Small intestine (tissue), 7 donors: ENCODE results near the gene HECTD2. TPM values are rescaled to one million over a fixed set of nuclear protein-coding genes. Genes with fewer than 3 reads are reported as not detected.

Experiments used
- DNase-seq, 2 donors: peaks; one replicate each; pipeline versions ENCODE4 v3.0.0 to v3.0.0-alpha.2; 2013
- FAIRE-seq: peaks from 2 replicates; lab custom pipeline; 2012; peaks lifted over from hg19 to GRCh38; lab: Jason Lieb, UNC
- H3K27ac ChIP-seq, 3 donors: one replicate each; pipeline ENCODE4 v1.5.1; 2013; ENCODE audit warnings: low read length in 2 of 3, mild to moderate bottlenecking in 2 of 3, control low read depth in 1 of 3, inconsistent platforms in 1 of 3, low read depth in 1 of 3, moderate library complexity in 1 of 3
- H3K27me3 ChIP-seq, 3 donors: one replicate each; pipeline ENCODE4 v1.6.1; 2013; ENCODE audit warnings: low read length in 3 of 3, inconsistent platforms in 1 of 3; ENCODE audit not compliant: control insufficient read depth in 3 of 3, insufficient read depth in 3 of 3
- H3K36me3 ChIP-seq, 3 donors: one replicate each; pipeline ENCODE4 v1.6.1; 2013; ENCODE audit warnings: low read length in 3 of 3, inconsistent platforms in 1 of 3, low read depth in 1 of 3, mild to moderate bottlenecking in 1 of 3, moderate library complexity in 1 of 3; ENCODE audit not compliant: control insufficient read depth in 3 of 3, insufficient read depth in 2 of 3
- H3K4me1 ChIP-seq, 3 donors: one replicate each; pipeline ENCODE4 v1.6.1; 2013; ENCODE audit warnings: low read length in 2 of 3, inconsistent platforms in 1 of 3, low read depth in 1 of 3, mild to moderate bottlenecking in 1 of 3, moderate library complexity in 1 of 3; ENCODE audit not compliant: control insufficient read depth in 3 of 3, insufficient read depth in 2 of 3
- H3K4me3 ChIP-seq, 3 donors: one replicate each; pipeline ENCODE4 v1.5.1; 2013; ENCODE audit warnings: low read length in 3 of 3, control low read depth in 1 of 3, inconsistent platforms in 1 of 3, low read depth in 1 of 3, mild to moderate bottlenecking in 1 of 3, moderate library complexity in 1 of 3
- H3K9me3 ChIP-seq, 2 donors: one replicate each; pipeline ENCODE4 v1.6.1; 2013; ENCODE audit warnings: low read depth in 1 of 2, low read length in 1 of 2; ENCODE audit not compliant: control insufficient read depth in 2 of 2, insufficient read depth in 1 of 2
- WGBS, 3 donors: extraction: QIAGEN DNeasy Blood & Tissue Kit; methylation state at CpG; one replicate each; pipeline ENCODE4 v1.1.7; 2013; 5-methylcytosine and 5-hydroxymethylcytosine counted together
- polyA plus RNA-seq, 4 donors: library from polyadenylated mRNA; stranded (reverse) in 3 of 4; unstranded in 1 of 4; fragments of 200-250 nt in 3 of 4; fragments of 120-200 nt in 1 of 4; gene quantifications; one replicate each; pipeline versions ENCODE4 v1.2.1 to v1.2.3, GENCODE V29; 2013
- donor health status: healthy with polysubstance abuse.
- donor health status: control.
- donor health status: control.
- donor health status: Bipolar disorder and iron deficiency.
- donor health status: healthy.

HECTD2 gene
- polyA plus RNA-seq, 4 donors, result 0.89 to 10.7 (median 2.3) TPM

DNA sequence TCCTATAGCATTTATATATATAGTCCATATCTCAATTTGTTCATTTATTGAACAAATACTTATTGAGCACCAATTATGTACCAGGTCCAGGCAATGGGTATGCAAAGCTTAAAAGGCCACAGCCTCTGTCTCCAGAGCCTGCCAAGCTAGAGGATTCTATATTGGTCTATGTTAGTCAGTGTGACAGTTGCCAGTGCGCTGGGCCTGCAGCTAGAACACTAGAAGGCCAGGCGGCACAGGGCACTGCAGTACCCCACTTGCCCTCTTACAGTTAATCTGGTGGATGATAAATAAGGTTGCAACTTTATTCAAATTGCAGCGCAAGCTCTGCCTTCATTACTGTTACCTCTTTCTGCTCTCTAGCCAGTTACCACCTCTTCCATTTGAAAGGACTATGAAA lies 153.9 kb downstream of the HECTD2 start:
- Histone ChIP-seq H3K27ac (no peak overlapping the region), H3K9me3 (peaks cover 0 to 14% of the 10 kb centered on the region in 2 donors), H3K4me3 (no peak overlapping the region), H3K36me3 (peaks cover 0 to 4% (median 0%) of the 10 kb centered on the region in 3 donors), H3K4me1 (peaks cover 0 to 40% (median 0%) of the 10 kb centered on the region in 3 donors), H3K27me3 (no peaks in the 10 kb centered on the region)
- DNase-seq, result no peak
- no peak for FAIRE-seq
- WGBS, 3 donors, result 94 to 97% (median 95%) methylated on average over 3 of the region's 3 CpGs

Other genes starting within 250 kb of the HECTD2 start
- gene PCGF5, start 189.7 kb upstream of the HECTD2 start, polyA plus RNA-seq, result 10 to 100 TPM; 34.7 to 60.2 (median 51.2) TPM
- gene PPP1R3C, start 222.7 kb downstream of the HECTD2 start, polyA plus RNA-seq, result 10 to 100 TPM in 1 of 4 donors, 1 to 10 TPM in 2, under 1 TPM in 1; 0.89 to 41.5 (median 2.2) TPM